ENCODE measurements around the gene PLOD3. TPM values are rescaled to one million over a fixed set of nuclear protein-coding genes. Genes with fewer than 3 reads are reported as not detected.
"Not testable (repeated sequence)": the region's sequence is repeated elsewhere in the genome, so short reads cannot be mapped to it uniquely, and the experiment has no call there.

The PLOD3 gene
- total RNA-seq, 1 experiment from 2014 or later = 74.5 TPM

- Histone ChIP-seq H3K27me3 (ENCODE audit: insufficient read depth, low read length) (no peaks in the 10 kb centered on the region), H3K9ac (ENCODE audit: extremely low read depth, insufficient read length, low read length) (no peak overlapping the region), H2BK120ac (ENCODE audit: low read depth, low read length, poor library complexity, severe bottlenecking) (no peak overlapping the region), H3K14ac (ENCODE audit: insufficient read depth, low read length) (no peak overlapping the region), H3K79me2 (ENCODE audit: insufficient read depth, low read length) (no peaks in the 10 kb centered on the region), H3K4me2 (ENCODE audit: insufficient read depth, insufficient read length, low read length) (no peak overlapping the region), H2AFZ (ENCODE audit: low read length) (no peak overlapping the region), H2BK15ac (ENCODE audit: low read depth, low read length) (no peak overlapping the region), H3K4me1 (ENCODE audit: insufficient read depth, low read length) (no peaks in the 10 kb centered on the region; the same call in 1 of the 2 replicates), H4K91ac (ENCODE audit: insufficient read length, low read depth, low read length) (no peak overlapping the region), H2BK12ac (ENCODE audit: insufficient read length, low read depth, low read length) (no peak overlapping the region), H3K27ac (ENCODE audit: insufficient read length, low read depth, low read length) (no peak overlapping the region), H3K56ac (ENCODE audit: insufficient read length, low read depth, low read length) (no peak overlapping the region), H3K23me2 (ENCODE audit: insufficient read length, low read depth, low read length, poor library complexity, severe bottlenecking) (peaks cover 3% of the 10 kb centered on the region), H2AK5ac (ENCODE audit: insufficient read length, low read length) (no peak overlapping the region), H2BK20ac (ENCODE audit: low read depth, low read length, poor library complexity, severe bottlenecking) (no peak overlapping the region), H4K5ac (ENCODE audit: insufficient read length, low read depth, low read length) (no peak overlapping the region), H3T11ph (ENCODE audit: low read length) (no peak overlapping the region), H3K4ac (ENCODE audit: low read depth, low read length) (no peak overlapping the region), H4K20me1 (ENCODE audit: control insufficient read depth, insufficient read depth, insufficient read length) (no peaks in the 10 kb centered on the region), H3K79me1 (ENCODE audit: insufficient read depth, low read depth, low read length, poor library complexity, severe bottlenecking) (no peaks in the 10 kb centered on the region), H3K23ac (ENCODE audit: insufficient read length, low read depth, low read length) (no peak overlapping the region), H4K8ac (replicated peaks; ENCODE audit: insufficient read length, low read depth, low read length) (no peak overlapping the region), H3K18ac (ENCODE audit: insufficient read length, low read depth, low read length) (no peak overlapping the region), H2BK5ac (ENCODE audit: insufficient read length, low read length) (no peak overlapping the region), H3K9me3 (ENCODE audit: control insufficient read depth, low read depth, low read length) (no peaks in the 10 kb centered on the region)
- TF ChIP-seq CTCF (conservative IDR thresholded peaks at IDR 0.05) = no peak
- Mint-ChIP-seq H3K4me3 (no peak overlapping the region), H3K27me3 (ENCODE audit: low read depth) (peaks cover 10% of the 10 kb centered on the region), H3K36me3 (ENCODE audit: insufficient read depth in 1 of 3, low read depth in 3 of 3) (peaks cover 7 to 38% (median 19%) of the 10 kb centered on the region in 3 experiments; a peak in 6 of 7 replicates), H3K4me1 (peaks cover 2 to 3% of the 10 kb centered on the region in 2 experiments), H3K27ac (peak overlapping the region; percentile 49 to 72 (median 52); a peak in 5 of 7 replicates), H3K9me3 (no peaks in the 10 kb centered on the region)
- no CpG with 5 or more reads among the region's 32 CpGs for WGBS (ENCODE audit: extremely low coverage, insufficient read length, low lambda C conversion rate)
- DNase-seq = no peak
These were observed 11.3 kb downstream of the PLOD3 start for GRCh38 chr7:101205901-101206664.

GRCh38 chr7:101203740-101204738 lies 13.3 kb downstream of the PLOD3 start:
- H3K14ac ChIP-seq (ENCODE audit: insufficient read depth, low read length); H4K91ac ChIP-seq (ENCODE audit: insufficient read length, low read depth, low read length); DNase-seq; H4K5ac ChIP-seq (ENCODE audit: insufficient read length, low read depth, low read length); H4K20me1 ChIP-seq (ENCODE audit: control insufficient read depth, insufficient read depth, insufficient read length); H3K4me3 Mint-ChIP-seq; H2BK5ac ChIP-seq (ENCODE audit: insufficient read length, low read length); H2BK20ac ChIP-seq (ENCODE audit: low read depth, low read length, poor library complexity, severe bottlenecking); H4K8ac ChIP-seq (replicated peaks; ENCODE audit: insufficient read length, low read depth, low read length); H3K4me2 ChIP-seq (ENCODE audit: insufficient read depth, insufficient read length, low read length); H3K9me3 Mint-ChIP-seq; H3K23ac ChIP-seq (ENCODE audit: insufficient read length, low read depth, low read length); H3K23me2 ChIP-seq (ENCODE audit: insufficient read length, low read depth, low read length, poor library complexity, severe bottlenecking); H2AFZ ChIP-seq (ENCODE audit: low read length); H2BK120ac ChIP-seq (ENCODE audit: low read depth, low read length, poor library complexity, severe bottlenecking); H3K79me2 ChIP-seq (ENCODE audit: insufficient read depth, low read length); H3K27me3 ChIP-seq (ENCODE audit: insufficient read depth, low read length); H3K18ac ChIP-seq (ENCODE audit: insufficient read length, low read depth, low read length); H3K27ac Mint-ChIP-seq; H2BK12ac ChIP-seq (ENCODE audit: insufficient read length, low read depth, low read length); H3K9ac ChIP-seq (ENCODE audit: extremely low read depth, insufficient read length, low read length); H3K9me3 ChIP-seq (ENCODE audit: control insufficient read depth, low read depth, low read length); H3K4me1 ChIP-seq (ENCODE audit: insufficient read depth, low read length); H2BK15ac ChIP-seq (ENCODE audit: low read depth, low read length); H2AK5ac ChIP-seq (ENCODE audit: insufficient read length, low read length); H3K79me1 ChIP-seq (ENCODE audit: insufficient read depth, low read depth, low read length, poor library complexity, severe bottlenecking); H3K27ac ChIP-seq (ENCODE audit: insufficient read length, low read depth, low read length); H3K56ac ChIP-seq (ENCODE audit: insufficient read length, low read depth, low read length); H3T11ph ChIP-seq (ENCODE audit: low read length); H3K4ac ChIP-seq (ENCODE audit: low read depth, low read length): not testable (repeated sequence)
- Mint-ChIP-seq H3K4me1 (peaks cover 14 to 16% of the 10 kb centered on the region in 2 experiments), H3K36me3 (ENCODE audit: insufficient read depth in 1 of 3, low read depth in 3 of 3) (peaks cover 3 to 24% (median 12%) of the 10 kb centered on the region in 3 experiments; a peak in 5 of 7 replicates), H3K27me3 (ENCODE audit: low read depth) (peaks cover 12% of the 10 kb centered on the region)
- no CpG with 5 or more reads among the region's 22 CpGs for WGBS (ENCODE audit: extremely low coverage, insufficient read length, low lambda C conversion rate)

Measured in H9 (cell line).